ENCODE data around the gene SPA17. TPM values are rescaled to one million over a fixed set of nuclear protein-coding genes. Genes with fewer than 3 reads are reported as not detected.
A peak's percentile ranks its signal among the peaks of the same experiment; 100 is the strongest.

The SPA17 gene
- total RNA-seq, 4 donors from 2014 or later: 0.88 to 3.6 (median 1.1) TPM; not detected in 1

DNA sequence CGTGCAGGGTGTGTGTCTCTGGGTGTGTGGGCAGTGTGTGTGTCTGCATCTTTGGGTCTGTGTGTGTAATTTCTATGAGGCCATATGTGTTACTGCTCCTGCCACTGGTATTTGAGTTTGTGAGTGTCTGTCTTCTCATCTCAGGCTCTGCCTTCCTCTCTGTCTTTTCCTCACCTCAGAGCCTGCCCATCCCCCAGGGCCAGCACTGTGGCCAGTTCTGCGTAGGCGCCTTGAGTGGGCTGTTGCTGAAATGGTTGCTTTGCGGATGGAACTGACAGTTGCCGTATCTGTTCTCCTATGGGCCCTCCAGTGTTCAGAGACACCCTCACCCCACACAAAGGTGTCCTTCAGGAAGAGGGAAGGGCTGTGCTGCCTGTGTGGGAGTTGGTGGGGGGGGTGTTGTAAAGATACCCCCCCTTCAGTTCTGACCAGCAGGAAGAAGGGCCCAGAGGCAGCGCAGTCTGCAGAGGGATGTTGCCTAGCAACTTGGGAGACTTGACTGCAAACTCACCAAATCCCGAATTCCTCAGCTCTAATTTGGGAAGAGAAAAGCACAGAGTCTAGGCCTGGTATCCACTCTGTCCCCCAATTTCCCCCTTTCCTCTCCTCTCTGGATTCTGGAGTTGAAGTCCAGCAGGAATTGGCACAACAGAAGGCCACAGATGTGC is 64.1 kb downstream of the SPA17 start:
- Histone ChIP-seq H3K27me3 (no peaks in the 10 kb centered on the region), H3K36me3 (no peaks in the 10 kb centered on the region), H3K4me1 (peaks cover 0 to 14% (median 9%) of the 10 kb centered on the region in 4 donors), H3K4me3 (no peak overlapping the region), H3K27ac (no peak overlapping the region), H3K9me3 (no peaks in the 10 kb centered on the region)
- TF ChIP-seq POLR2A (IDR thresholded peaks at IDR 0.05) (no peak), CTCF (IDR thresholded peaks at IDR 0.05) (no peak)
- DNase-seq: no peak

- TF ChIP-seq CTCF (IDR thresholded peaks at IDR 0.05) (no peak), POLR2A (IDR thresholded peaks at IDR 0.05) (no peak)
- no peak overlapping the region for H3K27ac ChIP-seq
- H3K9me3 ChIP-seq: no peaks in the 10 kb centered on the region
- H3K36me3 ChIP-seq: no peaks in the 10 kb centered on the region
- DNase-seq: no peak
- peak overlapping the region; percentile 52 to 66 (median 53) for H3K4me3 ChIP-seq
- H3K4me1 ChIP-seq: peaks cover 0 to 14% (median 9%) of the 10 kb centered on the region in 4 donors
- H3K27me3 ChIP-seq: no peaks in the 10 kb centered on the region
Observed at GRCh38 chr11:124738713-124739478, 65.2 kb downstream of the SPA17 start.

DNA sequence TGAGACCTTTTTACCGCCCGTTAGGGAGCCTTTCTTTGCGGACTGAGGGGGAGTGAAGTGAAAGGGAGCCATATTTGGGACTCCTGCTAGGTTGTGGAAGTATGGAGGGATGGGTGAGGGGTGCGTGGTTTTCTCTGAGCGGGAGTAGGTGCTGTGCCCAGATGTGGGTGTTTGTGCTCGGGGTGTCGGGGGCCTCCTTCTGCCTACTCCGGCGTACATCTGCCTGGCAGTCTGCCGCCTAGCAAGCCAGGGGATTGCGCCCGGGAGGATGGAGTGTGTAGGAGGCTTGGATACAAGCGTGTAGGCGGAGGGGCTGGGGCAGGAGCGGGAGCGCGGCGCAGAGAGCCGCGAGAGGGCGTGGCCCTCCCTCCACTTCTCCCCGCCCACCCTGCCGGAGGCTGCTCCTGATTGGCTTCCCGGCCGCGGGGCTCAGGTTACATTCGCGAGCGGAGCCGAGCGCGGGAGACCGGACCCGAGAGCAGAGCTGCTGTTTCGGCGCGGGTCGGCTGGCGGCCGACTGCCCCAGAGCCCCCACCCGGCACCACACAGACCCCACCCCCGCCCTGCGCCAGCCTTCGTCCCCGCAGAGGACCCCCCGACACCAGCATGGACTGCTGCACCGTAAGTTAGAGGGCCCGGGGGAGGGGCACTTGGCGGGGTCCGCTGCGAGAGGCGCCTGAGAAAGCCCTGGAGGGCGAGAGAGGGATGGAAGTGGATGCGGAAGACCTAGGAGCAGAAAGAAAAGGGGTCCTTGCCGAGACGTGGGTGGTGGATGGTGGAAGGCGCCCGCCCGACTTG is 66.0 kb downstream of the SPA17 start, which contains the start of gene NRGN:
Gene NRGN (plus strand): TSS at position 464 of the 798 bp plus-strand sequence. CDS start 143 bp downstream, at position 607.
- Histone ChIP-seq H3K4me1 (peaks cover 0 to 14% (median 9%) of the 10 kb centered on the region in 4 donors), H3K4me3 (peak within 1 kb of the TSS; percentile 52 to 66 (median 53)), H3K27ac (peak within 1 kb of the TSS in 1 of 4 donors; percentile 47), H3K9me3 (no peaks in the 10 kb centered on the region), H3K27me3 (no peaks in the 10 kb centered on the region), H3K36me3 (no peaks in the 10 kb centered on the region)
- TF ChIP-seq POLR2A (IDR thresholded peaks at IDR 0.05) (no peak), CTCF (IDR thresholded peaks at IDR 0.05) (no peak)
- DNase-seq: peak; percentile 89 to 95 (median 91)

- H3K27ac ChIP-seq: peak overlapping the region in 1 of 4 donors; percentile 47
- TF ChIP-seq POLR2A (IDR thresholded peaks at IDR 0.05): no peak
- peak; percentile 44 to 57 (median 46) for TF ChIP-seq CTCF (IDR thresholded peaks at IDR 0.05)
- peak; percentile 56 to 71 (median 60) for DNase-seq
- H3K36me3 ChIP-seq: no peaks in the 10 kb centered on the region
- H3K9me3 ChIP-seq: no peaks in the 10 kb centered on the region
- H3K27me3 ChIP-seq: no peaks in the 10 kb centered on the region
- peaks cover 0 to 17% (median 9%) of the 10 kb centered on the region in 4 donors for H3K4me1 ChIP-seq
- H3K4me3 ChIP-seq: peak overlapping the region; percentile 52 to 66 (median 53)
Observed at GRCh38 chr11:124740277-124740882, 66.7 kb downstream of the SPA17 start.

DNA sequence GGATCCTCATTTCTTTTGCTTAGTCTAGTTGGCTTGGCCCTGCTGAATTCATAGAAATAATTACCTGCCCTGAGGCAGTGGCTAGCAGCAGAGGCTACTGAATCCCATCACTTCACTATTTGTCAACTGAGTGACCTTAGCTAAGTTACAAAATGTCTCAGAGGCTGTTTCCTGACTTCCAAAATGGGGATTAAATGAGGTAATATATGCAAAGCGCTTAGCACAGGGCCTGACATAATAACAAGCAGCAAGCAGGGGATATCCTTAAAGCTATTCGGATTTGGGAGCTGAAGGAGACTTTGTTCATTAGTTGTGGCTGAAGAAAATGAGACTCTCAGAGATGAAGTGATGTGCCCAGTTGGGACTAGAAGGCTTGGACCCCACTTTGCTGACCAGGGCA is 68.9 kb downstream of the SPA17 start:
- H3K36me3 ChIP-seq: no peaks in the 10 kb centered on the region
- no peak for DNase-seq
- no peak overlapping the region for H3K4me3 ChIP-seq
- H3K27ac ChIP-seq: no peak overlapping the region
- no peaks in the 10 kb centered on the region for H3K27me3 ChIP-seq
- H3K9me3 ChIP-seq: no peaks in the 10 kb centered on the region
- TF ChIP-seq CTCF (IDR thresholded peaks at IDR 0.05) (no peak), POLR2A (IDR thresholded peaks at IDR 0.05) (no peak)
- peaks cover 0 to 36% (median 12%) of the 10 kb centered on the region in 4 donors for H3K4me1 ChIP-seq
